NCI-H2196 treated with DMSO at 0.1 percent for 48 hours (cell line): Measurements from ENCODE around the gene REXO5.

ENCODE experiments used
- DNase-seq: peaks from one replicate; lab custom pipeline; 2025; ENCODE audit not compliant: unreplicated experiment; lab: John Stamatoyannopoulos, UW

REXO5 gene

DNA sequence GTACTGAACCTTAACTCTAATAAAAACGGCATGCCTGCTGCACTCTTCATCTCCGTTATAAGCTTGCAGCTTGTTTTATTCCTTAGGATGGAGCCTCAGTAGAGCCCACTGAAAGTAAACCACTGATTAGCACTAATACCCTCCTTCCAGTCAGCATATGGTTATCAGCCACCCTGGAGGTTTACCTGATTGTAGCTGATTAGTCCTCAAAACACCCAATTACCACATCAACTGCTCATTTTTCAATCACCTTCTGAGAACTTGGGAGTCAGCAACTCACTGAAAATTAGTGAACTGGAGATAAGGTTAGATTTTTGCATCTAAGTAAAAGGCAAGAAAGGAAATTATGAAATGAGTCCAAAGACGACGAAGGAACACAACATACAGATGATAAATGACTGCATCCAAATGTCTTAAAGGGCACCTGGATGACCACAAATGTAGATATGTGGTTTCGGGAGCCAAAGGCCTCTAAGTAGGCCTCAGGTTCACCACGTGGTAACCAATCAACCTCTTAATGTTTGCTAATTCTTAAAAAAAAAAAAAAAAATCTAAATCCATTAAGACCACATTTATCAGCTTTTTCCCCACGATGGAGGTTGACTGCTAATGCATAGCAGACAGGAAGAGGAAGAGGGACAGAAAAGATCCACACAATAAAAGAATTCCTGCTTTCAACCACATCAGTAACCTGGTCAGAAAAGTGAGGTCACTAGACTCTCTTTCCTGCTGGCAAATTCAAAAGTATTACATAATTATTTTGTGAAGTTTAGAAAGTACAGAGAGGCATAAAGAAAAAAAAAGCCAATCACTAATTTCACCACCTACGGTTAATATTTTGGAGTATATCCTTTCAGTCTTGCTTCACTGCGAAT, 65.9 kb downstream of the REXO5 start:
- no peak for DNase-seq

DNA sequence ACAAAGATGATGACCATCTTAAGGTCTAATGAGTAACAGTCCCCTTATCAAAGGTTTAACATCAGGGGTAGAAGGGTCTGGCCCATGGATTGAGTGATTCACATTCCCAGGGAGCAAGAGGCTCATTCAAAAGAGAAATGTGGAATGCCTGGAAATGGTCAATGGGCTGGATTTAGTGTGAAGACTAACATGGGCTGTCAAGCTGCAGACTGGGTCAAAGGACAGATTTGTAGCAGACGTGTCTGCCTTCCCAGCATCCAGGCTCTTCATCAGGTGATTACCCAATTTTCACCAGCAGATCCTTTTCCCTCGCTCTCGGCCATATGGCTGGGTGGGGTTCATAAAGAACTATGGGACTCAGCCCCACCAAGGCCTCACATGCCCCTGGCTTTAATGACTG, 67.0 kb downstream of the REXO5 start:
- DNase-seq, result no peak

DNA sequence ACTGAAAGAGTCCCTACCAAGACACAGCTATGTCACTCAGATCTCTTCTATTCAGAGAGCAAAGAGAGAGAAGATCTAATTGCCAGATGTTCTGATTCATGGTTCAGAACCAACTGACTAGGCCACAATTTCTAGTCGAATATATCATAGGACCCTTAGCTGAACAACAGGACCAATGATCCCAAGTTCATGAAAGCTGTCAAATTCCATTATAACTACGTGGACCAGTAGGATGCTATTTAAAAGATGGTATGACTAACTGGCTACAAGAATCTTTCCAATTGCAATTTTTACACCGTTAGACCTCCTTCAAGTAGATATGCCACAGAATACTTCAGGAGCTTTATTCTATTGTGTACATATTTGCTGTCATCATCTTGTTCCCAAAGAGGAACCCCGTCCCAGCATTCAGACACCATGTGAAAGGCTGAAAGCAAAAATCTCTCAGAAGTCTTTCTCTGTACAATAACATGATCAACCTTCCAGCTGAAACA, 67.8 kb downstream of the REXO5 start:
- no peak for DNase-seq

DNA sequence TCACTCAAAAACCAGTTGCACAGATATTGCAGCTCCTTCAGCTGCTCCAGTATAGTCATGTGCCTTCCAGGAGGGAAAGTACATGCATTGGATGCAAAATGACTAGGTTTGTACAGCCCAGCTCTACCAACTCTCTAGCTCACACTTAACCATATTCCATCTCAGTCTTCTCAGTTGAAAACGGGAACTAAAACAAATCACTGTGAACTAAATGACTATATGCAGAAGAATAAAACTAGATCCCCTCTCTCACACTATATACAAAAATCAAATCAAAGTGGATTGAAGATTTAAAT, 69.0 kb downstream of the REXO5 start:
- no peak for DNase-seq

DNA sequence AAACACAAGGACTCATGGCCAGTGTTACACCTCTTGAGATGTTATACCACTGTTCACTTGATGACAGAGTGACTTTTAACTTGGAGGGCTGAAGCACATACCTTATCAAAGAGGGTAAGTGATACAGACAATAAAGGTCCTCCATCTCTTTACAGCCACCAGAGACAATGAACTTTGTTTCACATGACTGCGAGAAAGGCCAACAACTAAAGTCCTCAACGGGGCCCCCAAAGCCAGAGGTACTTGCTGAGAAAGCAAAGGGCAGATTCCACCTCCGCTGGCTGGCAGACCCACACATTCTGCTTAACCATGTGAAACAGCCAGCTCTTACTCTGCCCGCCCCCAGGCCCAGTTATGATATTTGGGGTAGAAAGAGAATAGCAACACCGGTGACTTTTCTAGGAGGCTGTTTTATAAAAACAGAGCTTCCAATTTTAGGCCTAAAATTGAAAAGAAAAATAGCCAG, 72.4 kb downstream of the REXO5 start:
- no peak for DNase-seq

DNA sequence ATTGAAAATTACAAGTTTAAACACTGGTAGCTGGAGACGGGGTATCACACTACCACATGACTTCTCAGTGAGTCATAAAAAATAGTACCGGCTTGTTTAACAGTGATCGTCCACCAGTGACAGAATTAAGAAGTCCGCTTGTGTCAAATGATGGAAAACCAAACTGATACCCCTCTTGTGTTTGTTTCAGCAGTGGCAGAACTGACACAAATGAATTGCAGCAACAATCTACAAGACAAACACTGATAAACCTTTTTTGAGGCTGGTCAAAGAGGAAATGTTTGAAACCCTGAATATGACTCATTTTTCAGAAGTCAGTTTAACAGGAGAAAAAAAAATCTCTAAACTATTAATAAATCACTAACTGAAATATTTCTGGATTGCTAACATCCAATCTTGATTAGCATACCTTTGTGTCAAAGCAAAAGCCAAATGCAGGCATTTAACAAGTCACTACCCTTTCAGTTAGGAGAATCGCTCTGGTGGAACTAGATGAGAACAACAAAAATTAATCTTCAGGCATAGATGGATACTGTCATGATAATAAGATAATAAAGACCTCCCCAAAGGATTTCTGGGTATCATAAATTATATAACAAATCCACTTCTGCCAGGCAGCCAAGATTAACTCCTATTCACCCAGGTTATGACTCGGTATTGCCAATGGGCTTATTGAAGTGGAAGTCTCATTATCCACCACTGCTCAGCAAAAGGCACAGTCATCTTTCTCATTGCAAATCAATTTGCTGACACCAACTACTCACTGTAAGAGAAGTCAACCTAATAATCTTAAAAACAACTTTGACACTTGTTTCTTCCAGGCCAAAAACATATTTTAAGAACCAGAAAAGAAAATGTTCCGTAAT, 73.1 kb downstream of the REXO5 start:
- DNase-seq, result no peak

DNA sequence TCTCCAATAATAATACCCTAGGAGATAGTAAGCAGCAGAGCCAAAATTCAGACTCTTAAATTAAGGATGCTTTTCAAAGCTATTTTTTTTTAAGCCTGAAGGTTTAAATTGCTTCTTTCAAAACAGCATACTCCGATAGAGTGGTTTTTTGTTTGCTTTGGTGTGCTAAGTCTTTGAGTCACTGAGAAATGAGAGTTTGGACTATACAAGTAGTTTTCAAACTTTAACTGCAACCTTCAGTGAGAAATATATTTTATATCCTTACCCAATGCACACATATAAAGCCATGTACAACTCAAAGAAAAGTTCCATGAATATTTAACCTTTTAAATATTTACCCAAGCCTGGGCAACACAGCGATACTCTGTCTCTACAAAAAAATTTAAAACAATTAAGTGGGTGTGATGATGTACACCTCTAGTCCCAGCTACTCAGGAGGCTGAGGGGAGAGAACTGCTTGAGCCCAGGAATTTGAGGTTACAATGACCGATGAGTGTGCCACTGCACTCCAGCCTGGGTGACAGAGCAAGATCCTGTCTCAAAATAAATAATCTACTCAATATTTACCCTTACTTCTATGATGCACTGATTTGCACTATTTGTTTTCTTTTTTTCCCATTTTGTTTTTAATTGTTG, 74.7 kb downstream of the REXO5 start:
- no peak for DNase-seq

DNA sequence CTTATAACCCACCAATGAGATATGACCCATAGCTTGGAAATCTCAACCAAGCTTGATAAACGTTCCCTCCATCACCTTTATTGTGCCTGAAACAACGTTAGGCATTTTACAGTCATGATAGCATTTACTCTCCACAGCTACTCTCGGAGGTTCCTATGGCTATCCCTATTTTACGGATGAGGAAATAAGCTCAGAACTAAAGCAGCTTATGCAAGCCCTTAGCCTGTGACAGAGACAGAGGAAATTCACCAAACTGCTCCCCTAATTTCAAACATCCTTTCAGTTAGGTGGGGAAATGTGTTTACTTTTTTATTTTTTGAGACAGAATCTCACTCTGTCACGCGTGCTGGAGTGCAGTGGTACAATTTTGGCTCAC, 75.2 kb downstream of the REXO5 start:
- no peak for DNase-seq

DNA sequence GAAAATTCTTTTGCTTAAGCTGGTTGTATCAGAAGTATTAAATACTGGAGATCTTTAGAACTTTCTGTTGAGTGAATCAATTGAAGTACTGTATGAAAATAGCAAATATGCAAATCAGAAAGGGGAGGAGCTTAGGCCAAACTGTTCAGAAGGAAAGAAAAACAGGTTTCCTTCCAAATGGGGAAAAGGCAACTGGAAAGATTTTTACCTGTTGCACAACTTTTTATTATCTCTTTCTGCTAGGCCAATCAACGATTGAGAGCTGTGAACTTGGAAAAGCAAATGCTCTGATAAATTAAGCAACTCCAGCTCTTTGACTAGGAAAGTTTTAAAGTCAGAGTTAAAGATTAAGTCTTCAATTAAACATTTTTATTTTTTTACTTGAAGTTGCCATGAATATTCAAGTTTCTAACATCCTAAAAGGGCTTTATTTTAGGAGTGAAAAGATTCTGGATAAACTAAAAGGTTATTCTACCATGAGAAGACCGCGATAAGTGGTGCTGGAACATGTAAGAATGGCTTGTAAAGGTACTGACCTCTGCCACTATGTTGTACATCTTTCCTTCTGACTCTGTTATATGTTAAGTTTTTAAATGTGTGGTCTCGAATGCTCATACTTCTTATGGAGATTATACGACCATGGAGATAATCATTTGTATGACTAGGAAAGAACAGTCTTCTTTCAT, 77.4 kb downstream of the REXO5 start:
- no peak for DNase-seq

DNA sequence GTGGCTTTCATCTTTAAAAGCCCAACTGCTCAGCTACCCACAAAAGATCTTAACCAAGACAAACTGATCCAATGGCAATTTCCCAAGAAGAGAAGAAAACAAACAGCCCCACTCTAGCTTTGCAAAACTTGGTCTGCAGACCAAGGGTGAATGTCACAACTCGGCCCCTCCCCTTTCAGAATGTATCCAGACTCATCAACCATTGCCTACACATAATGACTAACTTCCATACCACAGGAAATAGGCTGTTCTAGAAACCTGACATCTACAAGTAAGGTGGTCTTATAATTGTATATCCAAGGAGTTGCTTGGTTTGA, 77.9 kb downstream of the REXO5 start:
- no peak for DNase-seq

DNA sequence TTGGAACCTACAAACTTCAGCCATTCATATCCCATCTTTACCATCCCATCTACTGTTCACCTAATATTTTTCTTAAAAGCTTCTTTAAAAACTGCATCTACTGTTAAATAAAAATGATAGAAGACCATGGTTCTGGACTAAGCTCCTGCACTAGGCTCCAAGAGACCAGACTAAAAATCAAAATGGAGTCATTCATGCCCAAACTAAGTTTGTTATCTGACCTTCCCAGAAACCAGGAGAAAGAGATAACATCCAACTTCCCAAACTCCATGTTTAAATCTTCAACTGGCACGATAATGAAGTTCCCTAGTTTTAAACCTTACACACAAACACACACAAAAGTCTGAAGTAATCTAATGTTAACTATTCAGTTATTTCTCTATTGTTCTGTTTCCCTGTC, 80.0 kb downstream of the REXO5 start:
- DNase-seq, result no peak

DNA sequence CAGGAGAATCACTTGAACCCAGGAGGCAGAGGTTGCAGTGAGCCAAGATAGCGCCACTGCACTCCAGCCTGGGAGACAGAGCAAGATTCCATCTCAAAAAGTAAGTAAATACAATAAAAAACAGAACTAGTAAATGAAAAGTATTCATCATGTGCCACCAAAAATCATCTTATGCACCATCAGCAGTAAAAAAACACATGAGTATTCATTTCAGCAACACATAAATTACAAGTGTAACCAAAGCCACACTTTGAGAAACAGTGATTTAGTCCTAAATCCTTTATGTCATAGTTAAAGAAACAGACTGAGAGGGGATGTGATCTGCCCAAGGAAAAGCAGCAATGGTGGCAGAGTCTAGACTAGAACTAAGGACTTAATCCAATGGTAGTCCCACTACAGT, 80.9 kb downstream of the REXO5 start:
- no peak for DNase-seq

DNA sequence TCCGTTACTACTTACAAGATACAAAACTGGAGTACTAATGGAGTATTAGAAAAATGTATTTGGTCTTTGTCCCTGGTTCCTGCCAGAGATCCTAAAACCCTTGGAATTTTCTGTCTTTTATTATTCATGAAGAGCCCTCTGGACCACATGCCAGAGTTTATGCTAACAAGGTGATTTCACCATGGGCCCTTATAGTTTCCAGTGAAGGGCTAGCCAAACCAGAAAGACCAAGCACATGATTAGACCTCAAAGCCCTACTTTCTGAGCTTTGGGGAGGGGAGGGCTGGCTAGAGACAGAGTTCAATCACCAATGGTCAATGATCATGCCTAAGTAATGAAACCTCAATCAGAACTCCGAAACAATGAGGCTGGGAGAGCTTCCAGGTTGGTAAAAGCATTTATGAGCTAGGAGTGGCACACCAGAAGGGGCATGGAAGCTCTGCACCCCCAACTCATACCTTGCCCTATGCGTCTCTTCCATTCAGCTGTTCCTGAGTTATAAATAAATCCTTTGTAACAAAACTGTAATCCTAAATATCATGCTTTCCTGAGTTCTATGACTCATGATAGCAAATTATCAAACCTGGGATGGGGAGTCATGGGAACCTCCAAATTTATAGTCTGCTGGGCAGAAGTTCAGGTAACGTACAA, 83.4 kb downstream of the REXO5 start:
- DNase-seq, result no peak

DNA sequence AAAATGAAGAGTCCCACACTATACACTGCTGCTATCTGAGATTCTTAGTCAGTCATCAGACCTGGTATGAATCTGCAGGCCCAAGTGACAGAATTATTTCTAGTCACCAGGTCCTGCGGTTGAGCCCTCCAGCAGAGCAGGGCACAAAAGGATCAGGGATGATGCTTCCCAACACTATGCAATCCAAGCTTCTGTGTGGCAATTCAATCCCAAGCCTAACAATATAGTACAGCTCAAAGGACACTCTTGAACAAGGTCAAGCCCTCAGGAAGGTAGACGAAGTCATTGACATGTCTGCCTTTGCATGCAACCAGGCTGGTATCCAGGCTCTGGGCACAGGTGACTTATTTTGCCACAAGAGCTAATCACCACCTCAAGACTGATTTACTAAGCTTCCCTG, 88.1 kb downstream of the REXO5 start:
- no peak for DNase-seq

DNA sequence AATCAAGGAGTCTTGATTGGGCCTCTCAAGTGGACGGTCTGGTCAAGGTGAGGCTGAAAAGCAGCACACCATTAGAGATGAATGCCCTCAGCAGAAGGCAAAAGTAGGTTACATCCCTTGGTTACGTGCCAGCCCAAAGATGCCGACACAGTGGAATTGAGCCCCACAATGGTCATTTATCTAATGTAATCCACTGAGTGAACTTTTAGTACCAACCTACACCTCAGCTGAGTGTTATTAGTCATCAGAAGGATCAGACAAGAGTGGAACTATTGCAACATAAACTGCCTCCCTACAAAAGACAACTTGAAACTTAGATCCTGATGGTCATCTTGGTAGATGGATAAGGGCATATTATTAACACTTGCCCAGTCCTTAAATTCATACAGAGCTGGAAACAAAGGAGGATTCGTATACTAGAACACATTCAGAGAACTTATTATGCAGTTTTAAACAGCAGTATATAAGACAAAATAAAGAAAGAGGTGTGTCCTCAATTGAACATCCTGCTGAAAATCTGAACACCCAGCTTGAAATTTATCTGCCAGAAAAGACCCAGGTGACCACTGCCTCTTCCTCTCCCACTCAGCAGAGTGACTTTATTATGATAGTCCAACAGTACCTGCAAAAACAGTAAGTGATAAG, 91.0 kb downstream of the REXO5 start:
- DNase-seq, result no peak

DNA sequence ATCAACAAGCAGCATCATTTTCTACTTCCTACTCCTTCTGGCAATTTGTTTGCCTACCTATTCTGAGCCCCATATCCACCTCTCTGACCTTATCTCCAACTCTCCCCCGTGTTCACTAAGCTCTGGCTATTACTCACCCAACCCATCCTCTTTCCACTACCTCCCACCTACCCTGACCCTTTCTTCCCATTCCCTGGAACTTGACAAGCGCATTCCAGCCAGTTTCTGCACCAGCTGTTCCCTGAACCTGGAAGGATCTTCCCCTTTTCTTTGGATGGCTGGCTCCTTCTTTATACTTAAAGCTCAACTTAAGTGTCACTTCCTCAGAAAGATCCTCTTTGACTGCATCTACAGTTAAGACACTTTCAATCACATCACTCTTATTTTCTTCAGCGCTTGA, 91.6 kb downstream of the REXO5 start:
- DNase-seq, result no peak

DNA sequence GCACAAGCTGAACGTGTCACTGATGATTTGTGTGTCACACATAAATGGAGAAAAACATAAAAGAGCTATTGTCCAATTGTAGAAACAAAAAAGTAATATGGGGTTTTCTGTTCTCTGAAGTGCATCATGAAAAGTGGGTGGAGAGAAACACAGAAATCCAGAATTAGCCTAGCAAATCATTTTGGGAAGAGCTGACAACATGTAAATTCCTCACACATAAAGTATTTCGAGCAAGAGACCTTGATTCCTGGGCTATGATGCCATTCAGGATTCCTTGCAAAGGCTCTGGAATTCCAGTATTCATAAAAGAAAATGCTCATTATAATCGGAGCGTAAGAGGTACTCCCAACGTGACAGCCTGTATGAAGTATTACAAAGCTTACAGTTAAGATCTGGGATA, 92.7 kb downstream of the REXO5 start:
- no peak for DNase-seq
